Measurements from ENCODE around the gene NAPB. TPM values are rescaled to one million over a fixed set of nuclear protein-coding genes. Genes with fewer than 3 reads are reported as not detected.

The NAPB gene
- total and polyA plus RNA-seq, 2 donors: 9.7 to 32.3 TPM

- H3K4me3 ChIP-seq (ENCODE audit: low read depth, low read length): no peak overlapping the region
- H3K4me1 ChIP-seq (ENCODE audit: insufficient read depth): no peaks in the 10 kb centered on the region
- no peak for DNase-seq (ENCODE audit: extremely low spot score)
- no peaks in the 10 kb centered on the region for H3K36me3 ChIP-seq (ENCODE audit: insufficient read depth)
- H3K27ac ChIP-seq (ENCODE audit: low read depth): no peak overlapping the region
- 94% methylated on average over 6 of the region's 6 CpGs for WGBS
Measured at GRCh38 chr20:23347791-23348190, 73.5 kb downstream of the NAPB start.

- H3K4me1 ChIP-seq (ENCODE audit: insufficient read depth): no peaks in the 10 kb centered on the region
- 82% methylated on average over 4 of the region's 4 CpGs for WGBS
- no peaks in the 10 kb centered on the region for H3K36me3 ChIP-seq (ENCODE audit: insufficient read depth)
- no peak overlapping the region for H3K4me3 ChIP-seq (ENCODE audit: low read depth, low read length)
- no peak overlapping the region for H3K27ac ChIP-seq (ENCODE audit: low read depth)
- DNase-seq (ENCODE audit: extremely low spot score): no peak
Measured at GRCh38 chr20:23346002-23346401, 75.3 kb downstream of the NAPB start.

- H3K36me3 ChIP-seq (ENCODE audit: insufficient read depth): no peaks in the 10 kb centered on the region
- no peak for DNase-seq (ENCODE audit: extremely low spot score)
- no peak overlapping the region for H3K4me3 ChIP-seq (ENCODE audit: low read depth, low read length)
- no peaks in the 10 kb centered on the region for H3K4me1 ChIP-seq (ENCODE audit: insufficient read depth)
- 44% methylated on average over 5 of the region's 5 CpGs for WGBS
- no peak overlapping the region for H3K27ac ChIP-seq (ENCODE audit: low read depth)
Measured at GRCh38 chr20:23344336-23344735, 77.0 kb downstream of the NAPB start.

- Histone ChIP-seq H3K4me1 (ENCODE audit: insufficient read depth) (no peaks in the 10 kb centered on the region), H3K4me3 (ENCODE audit: low read depth, low read length) (no peak overlapping the region), H3K27ac (ENCODE audit: low read depth) (no peak overlapping the region), H3K36me3 (ENCODE audit: insufficient read depth) (no peaks in the 10 kb centered on the region)
- no peak for DNase-seq (ENCODE audit: extremely low spot score)
- 93% methylated on average over 1 of the region's 1 CpG for WGBS
Measured at GRCh38 chr20:23343590-23343989, 77.7 kb downstream of the NAPB start.

- WGBS: 75% methylated on average over 2 of the region's 2 CpGs
- H3K36me3 ChIP-seq (ENCODE audit: insufficient read depth): no peaks in the 10 kb centered on the region
Measured at GRCh38 chr20:23341073-23341472, 80.2 kb downstream of the NAPB start.

GRCh38 chr20:23340524-23340923, 80.8 kb downstream of the NAPB start:
- 32% methylated on average over 9 of the region's 9 CpGs for WGBS
- H3K27ac ChIP-seq (ENCODE audit: low read depth): no peak overlapping the region
- no peak overlapping the region for H3K4me3 ChIP-seq (ENCODE audit: low read depth, low read length)
- H3K36me3 ChIP-seq (ENCODE audit: insufficient read depth): no peaks in the 10 kb centered on the region
- DNase-seq (ENCODE audit: extremely low spot score): no peak
- no peaks in the 10 kb centered on the region for H3K4me1 ChIP-seq (ENCODE audit: insufficient read depth)

More at GRCh38 chr20:23341073-23341472, 80.2 kb downstream of the NAPB start:
- no peak overlapping the region for H3K4me3 ChIP-seq (ENCODE audit: low read depth, low read length)
- DNase-seq (ENCODE audit: extremely low spot score): no peak
- no peak overlapping the region for H3K27ac ChIP-seq (ENCODE audit: low read depth)
- H3K4me1 ChIP-seq (ENCODE audit: insufficient read depth): no peaks in the 10 kb centered on the region

- 78% methylated on average over 13 of the region's 13 CpGs for WGBS
- Histone ChIP-seq H3K36me3 (ENCODE audit: insufficient read depth) (no peaks in the 10 kb centered on the region), H3K4me3 (ENCODE audit: low read depth, low read length) (no peak overlapping the region), H3K4me1 (ENCODE audit: insufficient read depth) (no peaks in the 10 kb centered on the region), H3K27ac (ENCODE audit: low read depth) (no peak overlapping the region)
- DNase-seq (ENCODE audit: extremely low spot score): no peak
Measured at GRCh38 chr20:23339986-23340385, 81.3 kb downstream of the NAPB start.

GRCh38 chr20:23337312-23337711, 84.0 kb downstream of the NAPB start:
- Histone ChIP-seq H3K27ac (ENCODE audit: low read depth) (no peak overlapping the region), H3K36me3 (ENCODE audit: insufficient read depth) (no peaks in the 10 kb centered on the region), H3K4me1 (ENCODE audit: insufficient read depth) (no peaks in the 10 kb centered on the region), H3K4me3 (ENCODE audit: low read depth, low read length) (no peak overlapping the region)
- no peak for DNase-seq (ENCODE audit: extremely low spot score)

GRCh38 chr20:23336476-23336875, 84.8 kb downstream of the NAPB start:
- Histone ChIP-seq H3K4me3 (ENCODE audit: low read depth, low read length) (no peak overlapping the region), H3K4me1 (ENCODE audit: insufficient read depth) (no peaks in the 10 kb centered on the region), H3K36me3 (ENCODE audit: insufficient read depth) (no peaks in the 10 kb centered on the region), H3K27ac (ENCODE audit: low read depth) (no peak overlapping the region)
- no peak for DNase-seq (ENCODE audit: extremely low spot score)
- 94% methylated on average over 5 of the region's 5 CpGs for WGBS

- H3K36me3 ChIP-seq (ENCODE audit: insufficient read depth): no peaks in the 10 kb centered on the region
- 93% methylated on average over 5 of the region's 5 CpGs for WGBS
- no peak for DNase-seq (ENCODE audit: extremely low spot score)
- no peak overlapping the region for H3K4me3 ChIP-seq (ENCODE audit: low read depth, low read length)
- H3K27ac ChIP-seq (ENCODE audit: low read depth): no peak overlapping the region
- H3K4me1 ChIP-seq (ENCODE audit: insufficient read depth): no peaks in the 10 kb centered on the region
Measured at GRCh38 chr20:23335521-23335920, 85.8 kb downstream of the NAPB start.

- no peaks in the 10 kb centered on the region for H3K4me1 ChIP-seq (ENCODE audit: insufficient read depth)
- H3K27ac ChIP-seq (ENCODE audit: low read depth): no peak overlapping the region
- DNase-seq (ENCODE audit: extremely low spot score): no peak
- 65% methylated on average over 3 of the region's 3 CpGs for WGBS
- no peak overlapping the region for H3K4me3 ChIP-seq (ENCODE audit: low read depth, low read length)
- no peaks in the 10 kb centered on the region for H3K36me3 ChIP-seq (ENCODE audit: insufficient read depth)
Measured at GRCh38 chr20:23334111-23334510, 87.2 kb downstream of the NAPB start.

GRCh38 chr20:23332467-23332866, 88.8 kb downstream of the NAPB start:
- WGBS: 70% methylated on average over 2 of the region's 2 CpGs
- Histone ChIP-seq H3K4me1 (ENCODE audit: insufficient read depth) (no peaks in the 10 kb centered on the region), H3K27ac (ENCODE audit: low read depth) (no peak overlapping the region), H3K36me3 (ENCODE audit: insufficient read depth) (no peaks in the 10 kb centered on the region), H3K4me3 (ENCODE audit: low read depth, low read length) (no peak overlapping the region)
- DNase-seq (ENCODE audit: extremely low spot score): no peak

GRCh38 chr20:23331450-23332350, 89.6 kb downstream of the NAPB start:
- no peak for DNase-seq (ENCODE audit: extremely low spot score)
- H3K27ac ChIP-seq (ENCODE audit: low read depth): no peak overlapping the region
- H3K4me3 ChIP-seq (ENCODE audit: low read depth, low read length): no peak overlapping the region
- no peaks in the 10 kb centered on the region for H3K36me3 ChIP-seq (ENCODE audit: insufficient read depth)
- H3K4me1 ChIP-seq (ENCODE audit: insufficient read depth): no peaks in the 10 kb centered on the region
- WGBS: 75% methylated on average over 8 of the region's 8 CpGs

GRCh38 chr20:23327617-23328333, 93.5 kb downstream of the NAPB start:
- H3K4me3 ChIP-seq (ENCODE audit: low read depth, low read length): no peak overlapping the region
- H3K27ac ChIP-seq (ENCODE audit: low read depth): no peak overlapping the region
- DNase-seq (ENCODE audit: extremely low spot score): no peak
- no peaks in the 10 kb centered on the region for H3K4me1 ChIP-seq (ENCODE audit: insufficient read depth)
- no peaks in the 10 kb centered on the region for H3K36me3 ChIP-seq (ENCODE audit: insufficient read depth)
- 92% methylated on average over 15 of the region's 15 CpGs for WGBS
